GM12873 (cell line): ENCODE results near the gene MIPOL1.

Source experiments
- TF ChIP-seq, protein P1 (sequence below): IDR thresholded peaks from 2 replicates; pipeline ENCODE4 v1.5.1; 2012; ENCODE audit warnings: low read depth, mild to moderate bottlenecking, moderate library complexity, low read length, control low read depth; ENCODE audit not compliant: insufficient read depth; ENCODE audit errors: missing control alignments

Gene MIPOL1

DNA sequence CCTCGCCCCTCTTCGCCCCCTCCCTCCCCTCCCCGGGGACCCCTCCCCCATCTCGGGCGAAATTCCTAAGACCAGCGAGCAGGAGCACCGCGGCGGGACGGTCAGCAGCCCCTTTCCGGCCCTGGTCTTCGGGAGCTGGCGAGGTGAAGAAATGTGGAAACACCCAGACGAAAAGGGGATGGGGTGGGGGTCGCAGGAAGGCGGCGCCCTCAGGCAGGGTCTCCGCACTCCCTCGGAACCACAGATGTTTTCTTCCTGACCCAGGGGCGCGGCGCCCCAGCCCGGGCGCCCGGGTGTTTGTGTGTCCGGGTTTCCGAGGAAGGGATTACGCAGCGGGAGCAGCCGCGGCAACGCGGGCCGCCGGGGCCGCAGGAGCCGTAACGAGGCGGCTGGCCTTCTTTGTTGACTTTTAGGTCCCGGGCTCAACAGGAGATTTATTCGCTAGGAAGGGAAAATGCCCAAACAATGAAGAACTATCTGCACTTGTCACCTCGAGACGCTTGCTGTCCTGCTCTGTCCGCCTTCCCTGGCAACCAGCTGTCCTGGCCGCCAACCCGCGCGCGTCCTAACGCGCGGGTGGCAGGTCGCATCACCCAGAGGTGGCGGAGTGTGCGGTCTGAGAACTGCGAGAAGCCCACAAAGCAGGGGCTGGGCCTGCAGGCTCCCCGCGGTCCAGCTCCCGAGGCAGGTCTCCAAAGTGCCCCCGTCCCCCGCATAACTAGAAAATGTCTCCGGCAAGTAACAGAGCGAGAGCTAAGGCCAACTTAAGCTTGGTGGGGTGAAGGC lies 390.3 kb downstream of the MIPOL1 start:
- TF ChIP-seq, protein P1, sequence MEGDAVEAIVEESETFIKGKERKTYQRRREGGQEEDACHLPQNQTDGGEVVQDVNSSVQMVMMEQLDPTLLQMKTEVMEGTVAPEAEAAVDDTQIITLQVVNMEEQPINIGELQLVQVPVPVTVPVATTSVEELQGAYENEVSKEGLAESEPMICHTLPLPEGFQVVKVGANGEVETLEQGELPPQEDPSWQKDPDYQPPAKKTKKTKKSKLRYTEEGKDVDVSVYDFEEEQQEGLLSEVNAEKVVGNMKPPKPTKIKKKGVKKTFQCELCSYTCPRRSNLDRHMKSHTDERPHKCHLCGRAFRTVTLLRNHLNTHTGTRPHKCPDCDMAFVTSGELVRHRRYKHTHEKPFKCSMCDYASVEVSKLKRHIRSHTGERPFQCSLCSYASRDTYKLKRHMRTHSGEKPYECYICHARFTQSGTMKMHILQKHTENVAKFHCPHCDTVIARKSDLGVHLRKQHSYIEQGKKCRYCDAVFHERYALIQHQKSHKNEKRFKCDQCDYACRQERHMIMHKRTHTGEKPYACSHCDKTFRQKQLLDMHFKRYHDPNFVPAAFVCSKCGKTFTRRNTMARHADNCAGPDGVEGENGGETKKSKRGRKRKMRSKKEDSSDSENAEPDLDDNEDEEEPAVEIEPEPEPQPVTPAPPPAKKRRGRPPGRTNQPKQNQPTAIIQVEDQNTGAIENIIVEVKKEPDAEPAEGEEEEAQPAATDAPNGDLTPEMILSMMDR: no peak

DNA sequence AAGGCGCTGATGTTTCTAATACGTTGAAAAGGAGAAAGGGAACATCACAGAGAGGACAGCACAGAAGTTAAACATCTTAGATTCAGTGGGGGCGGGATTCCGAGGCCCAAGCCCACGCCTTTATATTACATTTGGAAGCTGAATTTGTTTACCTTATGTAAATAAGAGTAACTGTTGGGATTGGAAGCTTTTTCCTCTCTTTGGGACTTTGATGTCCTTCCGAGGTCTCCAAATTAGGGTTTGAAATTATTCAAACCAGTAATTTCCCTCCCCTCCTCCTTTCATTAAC lies 390.9 kb downstream of the MIPOL1 start:
- TF ChIP-seq, protein P1: no peak

DNA sequence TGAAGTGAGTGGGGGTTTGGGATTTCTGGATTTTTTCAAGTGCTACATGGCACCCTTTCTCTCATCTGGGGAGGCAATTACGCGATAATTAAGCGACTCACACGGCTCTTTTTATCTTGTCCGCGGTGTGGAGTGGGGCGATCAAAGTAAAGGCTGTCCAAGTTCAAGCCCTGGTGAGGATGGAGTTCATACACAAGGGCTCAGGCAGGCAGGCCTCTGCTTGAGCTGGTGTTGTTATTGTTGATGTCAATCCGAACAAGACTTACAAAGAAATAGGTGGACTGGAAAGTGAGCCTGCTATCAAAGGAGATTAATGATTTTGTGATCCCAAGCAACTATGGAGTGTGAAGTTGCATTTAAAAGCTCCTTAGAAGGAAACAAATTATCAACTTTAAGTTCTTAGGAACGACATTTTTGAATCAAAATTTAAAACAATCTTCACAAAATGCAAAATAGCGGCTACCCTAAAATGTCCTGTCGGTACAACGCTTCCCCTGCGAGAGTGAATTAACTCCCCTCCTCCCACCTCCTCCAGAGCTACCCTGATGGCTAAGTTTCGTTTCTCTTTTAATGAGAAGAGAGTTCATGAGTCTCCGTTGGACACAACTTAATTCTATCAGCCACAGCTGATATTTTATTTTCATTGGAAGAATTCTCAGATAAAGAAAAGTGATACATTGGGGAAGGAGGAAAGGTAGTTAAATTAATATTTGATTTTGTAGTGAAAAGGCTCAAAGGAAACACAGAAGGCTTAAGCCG lies 391.4 kb downstream of the MIPOL1 start:
- TF ChIP-seq, protein P1: no peak

DNA sequence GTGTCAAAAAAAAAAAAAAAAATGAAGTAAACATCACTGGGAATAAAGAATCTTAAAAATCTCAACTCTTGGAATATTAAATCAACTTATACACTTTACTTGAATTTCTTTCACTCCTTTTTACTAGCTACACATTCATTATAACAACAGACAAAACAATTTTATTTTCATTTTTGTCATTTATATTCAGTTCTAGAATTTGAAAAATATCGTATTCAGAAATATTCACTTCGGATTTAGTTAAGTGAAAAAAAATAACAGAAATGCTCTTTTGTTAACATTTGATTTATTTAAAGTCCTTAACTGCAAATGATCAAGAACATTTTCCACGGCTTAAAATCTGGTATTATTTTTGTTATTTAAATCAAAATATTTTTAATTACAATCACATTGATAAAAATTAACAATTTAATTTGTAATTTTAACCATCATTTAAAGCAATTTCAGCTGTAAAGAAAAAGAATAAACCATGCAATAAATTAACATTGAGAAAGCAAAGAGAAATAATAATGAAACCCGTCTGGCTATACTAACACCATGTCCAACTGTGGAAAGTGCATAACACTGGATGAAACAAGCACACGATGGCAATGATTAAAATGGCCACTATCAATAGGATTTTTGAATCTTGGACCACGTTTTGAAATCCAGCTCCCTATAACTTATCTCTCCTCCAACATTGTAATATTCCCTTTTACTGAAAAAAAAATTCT lies 392.1 kb downstream of the MIPOL1 start:
- TF ChIP-seq, protein P1: no peak

DNA sequence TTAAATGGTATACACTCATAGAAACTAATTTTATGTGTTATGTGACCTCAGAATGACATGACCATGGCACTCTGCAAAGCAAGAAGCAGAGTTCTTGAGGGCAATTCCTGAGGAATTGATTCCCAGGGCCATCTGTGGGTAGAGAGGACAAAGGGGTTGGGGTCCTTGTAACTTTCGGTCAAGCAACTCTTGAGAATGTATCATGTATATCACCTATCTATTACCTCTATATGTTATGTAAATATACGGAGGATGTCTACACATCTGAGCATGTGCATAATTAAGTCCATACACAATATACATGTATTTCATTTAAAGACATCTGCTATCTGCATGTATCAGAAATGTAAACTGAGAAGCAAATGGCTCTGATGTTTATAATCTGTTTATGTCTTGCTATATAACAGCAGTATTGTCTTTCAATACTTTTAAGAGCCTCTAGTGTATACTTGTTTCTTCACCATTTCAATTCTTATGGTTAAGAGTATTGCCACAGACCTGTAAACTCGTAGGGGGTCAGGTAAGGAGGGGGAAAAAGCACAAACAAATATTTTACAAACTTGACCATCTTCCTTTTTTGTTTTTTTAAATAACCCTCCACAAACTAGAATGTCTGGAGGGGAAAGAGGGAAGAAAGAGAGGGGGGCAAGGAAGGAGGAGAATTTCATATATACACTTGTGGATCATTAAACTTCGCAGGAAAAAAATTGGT lies 392.8 kb downstream of the MIPOL1 start:
- TF ChIP-seq, protein P1: no peak

DNA sequence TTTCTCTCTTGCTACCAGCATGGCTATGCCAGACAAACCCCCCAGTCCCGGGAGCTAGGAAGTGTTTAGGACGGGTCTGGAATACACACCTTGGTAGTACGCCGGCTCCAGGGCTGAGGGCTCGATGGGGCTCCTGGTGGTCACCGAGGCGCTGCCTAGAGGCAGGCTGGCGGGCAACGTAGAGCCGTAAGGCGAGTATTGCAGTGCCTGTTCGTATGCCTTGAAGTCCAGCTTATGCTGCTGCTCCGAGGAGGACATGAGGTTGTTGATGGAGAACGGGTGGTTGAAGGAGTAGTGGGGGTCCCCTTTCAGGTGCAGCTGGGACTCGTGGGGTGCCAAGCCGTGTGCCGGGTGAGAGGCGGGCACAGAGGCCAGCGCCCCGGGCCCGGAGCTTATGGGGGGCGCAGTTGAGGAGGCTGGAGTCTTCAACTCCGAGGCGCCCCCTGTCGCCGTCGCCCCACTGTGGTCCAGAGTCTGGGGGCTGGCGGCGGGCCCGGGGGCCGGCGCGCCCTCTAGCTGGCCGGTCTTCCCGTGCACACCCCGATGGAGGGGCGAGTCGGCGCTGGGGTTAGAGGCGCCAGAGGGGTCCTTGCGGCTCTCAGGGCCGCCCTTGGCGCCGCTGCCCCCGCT lies 393.7 kb downstream of the MIPOL1 start:
- TF ChIP-seq, protein P1: no peak
